Measurements from ENCODE around the gene CAPN14. TPM values are rescaled to one million over a fixed set of nuclear protein-coding genes. Genes with fewer than 3 reads are reported as not detected.

Gene CAPN14
- total RNA-seq, 1 donor = 0.09 TPM

DNA sequence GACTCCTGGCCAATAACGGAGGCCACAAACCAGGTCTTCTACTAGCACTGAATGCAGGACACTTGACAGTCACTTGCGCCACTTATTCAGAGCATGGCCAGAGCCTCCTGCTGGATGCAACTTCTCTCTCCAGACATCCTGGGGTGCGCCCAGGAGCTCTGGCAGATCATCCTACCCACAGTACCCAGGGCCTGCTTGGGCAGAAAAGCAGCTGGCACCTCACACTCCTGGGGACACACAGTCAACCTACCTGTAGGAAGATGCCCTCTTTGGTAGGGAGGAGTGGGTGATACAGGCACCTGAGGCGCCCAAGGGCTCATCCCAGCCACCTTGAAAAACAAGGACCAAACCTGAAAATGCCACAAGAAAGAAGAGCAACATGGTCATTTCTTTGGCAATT is 92.4 kb downstream of the CAPN14 start:
- H3K4me3 ChIP-seq (ENCODE audit: low read depth, low read length) = no peak overlapping the region
- no peak for DNase-seq (ENCODE audit: low read depth)
- TF ChIP-seq, protein P1, sequence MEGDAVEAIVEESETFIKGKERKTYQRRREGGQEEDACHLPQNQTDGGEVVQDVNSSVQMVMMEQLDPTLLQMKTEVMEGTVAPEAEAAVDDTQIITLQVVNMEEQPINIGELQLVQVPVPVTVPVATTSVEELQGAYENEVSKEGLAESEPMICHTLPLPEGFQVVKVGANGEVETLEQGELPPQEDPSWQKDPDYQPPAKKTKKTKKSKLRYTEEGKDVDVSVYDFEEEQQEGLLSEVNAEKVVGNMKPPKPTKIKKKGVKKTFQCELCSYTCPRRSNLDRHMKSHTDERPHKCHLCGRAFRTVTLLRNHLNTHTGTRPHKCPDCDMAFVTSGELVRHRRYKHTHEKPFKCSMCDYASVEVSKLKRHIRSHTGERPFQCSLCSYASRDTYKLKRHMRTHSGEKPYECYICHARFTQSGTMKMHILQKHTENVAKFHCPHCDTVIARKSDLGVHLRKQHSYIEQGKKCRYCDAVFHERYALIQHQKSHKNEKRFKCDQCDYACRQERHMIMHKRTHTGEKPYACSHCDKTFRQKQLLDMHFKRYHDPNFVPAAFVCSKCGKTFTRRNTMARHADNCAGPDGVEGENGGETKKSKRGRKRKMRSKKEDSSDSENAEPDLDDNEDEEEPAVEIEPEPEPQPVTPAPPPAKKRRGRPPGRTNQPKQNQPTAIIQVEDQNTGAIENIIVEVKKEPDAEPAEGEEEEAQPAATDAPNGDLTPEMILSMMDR (IDR thresholded peaks at IDR 0.05; ENCODE audit: insufficient read depth, low read length) = no peak

Small RNA genes lying within 50 kb of the gene (small RNA-seq; reads per million reads assigned to genes)
- not detected for gene RNA5SP90

Other genes starting within 250 kb of the CAPN14 start
- gene GALNT14, start 79.1 kb downstream of the CAPN14 start, total RNA-seq (ENCODE audit: low replicate concordance) = 0.72 TPM in 1 of 2 replicates, not detected in the other
- gene EHD3, start 16.6 kb upstream of the CAPN14 start, total RNA-seq (ENCODE audit: low replicate concordance) = 10.7 and 41.2 TPM in 2 replicates
- 3.1 TPM in 1 of 2 replicates, not detected in the other for gene XDH, start 197.2 kb upstream of the CAPN14 start, total RNA-seq (ENCODE audit: low replicate concordance)

Data from fibroblast of the aortic adventitia (primary cell).